ENCODE measurements around the gene PIK3R2.

DNA sequence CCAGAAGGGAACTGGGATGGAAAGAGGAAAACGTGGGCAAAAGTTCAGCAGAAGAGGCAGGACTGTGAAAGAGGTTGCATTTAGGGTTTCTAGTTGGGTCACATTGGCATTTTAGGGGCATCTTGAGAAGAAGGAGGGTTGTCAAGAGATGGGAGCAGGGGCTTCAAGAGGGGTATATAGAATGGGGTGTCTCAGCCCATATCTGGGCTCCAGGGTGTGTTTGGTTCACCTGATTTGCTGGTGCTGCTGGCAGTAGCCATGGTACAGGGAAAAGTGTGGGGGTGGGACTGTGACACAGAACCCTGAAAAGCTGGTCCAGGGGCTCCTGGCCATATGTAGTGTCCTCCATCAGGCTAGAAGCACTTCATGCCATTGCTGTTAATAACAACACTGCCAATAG is 32.8 kb upstream of the PIK3R2 start:
- TF ChIP-seq GATA2 (IDR thresholded peaks at IDR 0.05; ENCODE audit: low read depth, low read length) (no peak), GATA3 (IDR thresholded peaks at IDR 0.05; ENCODE audit: low read depth, low read length) (no peak)
